SH-SY5Y (cell line): ENCODE measurements around the gene SUDS3.

Source experiments
- GATA2 ChIP-seq: IDR thresholded peaks from 2 replicates; pipeline ENCODE4 v1.6.1; 2011; ENCODE audit warnings: mild to moderate bottlenecking, low read depth, low read length
- GATA3 ChIP-seq: IDR thresholded peaks from 2 replicates; pipeline ENCODE4 v1.6.1; 2011; ENCODE audit warnings: low read depth, mild to moderate bottlenecking, low read length, moderate library complexity

Gene SUDS3

GRCh38 chr12:118376089-118377020 lies at the start of gene SUDS3:
TSS of gene SUDS3 (plus strand) at chr12:118376555. CDS start at chr12:118376692, 137 bp downstream.
- TF ChIP-seq GATA3 (no peak), GATA2 (no peak)

GRCh38 chr12:118326991-118327390 lies 49.4 kb upstream of the SUDS3 start:
- TF ChIP-seq GATA2 (0 out of 2 replicates have a peak, but pooled peaks have one; percentile 15), GATA3 (peak; percentile 92)

GRCh38 chr12:118327391-118327790 lies 49.0 kb upstream of the SUDS3 start:
- TF ChIP-seq GATA2 (no peak), GATA3 (no peak; the same call in 1 of the 2 replicates)

- TF ChIP-seq GATA2, result peak; percentile 52; the same call in 1 of the 2 replicates
- peak; percentile 78 for TF ChIP-seq GATA3
Observed at GRCh38 chr12:118328486-118329330, 47.6 kb upstream of the SUDS3 start.

GRCh38 chr12:118330421-118331018 lies 45.8 kb upstream of the SUDS3 start:
- TF ChIP-seq GATA3 (peak; percentile 80), GATA2 (peak; percentile 75)

GRCh38 chr12:118332511-118332910 lies 43.8 kb upstream of the SUDS3 start:
- TF ChIP-seq GATA2, result no peak
- TF ChIP-seq GATA3, result no peak

- no peak for TF ChIP-seq GATA2
- no peak for TF ChIP-seq GATA3
Observed at GRCh38 chr12:118334241-118334640, 42.1 kb upstream of the SUDS3 start.

GRCh38 chr12:118334939-118335567 lies 41.3 kb upstream of the SUDS3 start:
- TF ChIP-seq GATA2, result no peak
- TF ChIP-seq GATA3, result no peak

GRCh38 chr12:118336123-118336522 lies 40.2 kb upstream of the SUDS3 start:
- no peak for TF ChIP-seq GATA3
- no peak for TF ChIP-seq GATA2

GRCh38 chr12:118337194-118337838 lies 39.0 kb upstream of the SUDS3 start:
- TF ChIP-seq GATA2 (no peak), GATA3 (no peak)

- TF ChIP-seq GATA2 (no peak), GATA3 (no peak)
Observed at GRCh38 chr12:118342090-118342489, 34.3 kb upstream of the SUDS3 start.

- TF ChIP-seq GATA2 (no peak), GATA3 (no peak)
Observed at GRCh38 chr12:118344829-118345228, 31.5 kb upstream of the SUDS3 start.

- TF ChIP-seq GATA3, result no peak
- TF ChIP-seq GATA2, result no peak
Observed at GRCh38 chr12:118345355-118345754, 31.0 kb upstream of the SUDS3 start.

GRCh38 chr12:118346895-118347294 lies 29.5 kb upstream of the SUDS3 start:
- TF ChIP-seq GATA2 (no peak), GATA3 (no peak)
